Hepatic stellate cell (primary cell): ENCODE data around the gene GRIK3.

Experiments
- DNase-seq: peaks from one replicate; pipeline ENCODE4 v3.0.0; 2011; ENCODE audit warnings: low spot score

The GRIK3 gene

DNA sequence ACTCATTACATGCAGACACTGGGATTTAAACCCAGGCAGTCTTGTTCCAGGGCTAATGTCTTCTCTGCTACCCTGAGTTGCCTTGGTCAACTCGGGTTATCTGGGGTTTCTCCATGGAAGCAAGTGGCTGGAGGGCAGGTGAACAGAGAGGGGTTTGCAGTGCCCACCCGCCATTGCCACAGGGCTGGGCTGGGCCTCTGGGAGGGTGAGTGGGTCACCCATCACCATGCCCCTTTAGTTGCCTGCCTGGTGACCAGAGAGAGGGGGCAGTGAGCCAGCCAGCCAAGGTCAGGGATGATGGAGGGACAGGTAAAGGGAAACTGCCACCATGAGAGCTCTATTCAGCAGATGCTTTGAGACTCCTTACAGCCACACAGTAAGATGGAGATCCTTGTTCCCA lies 53.2 kb downstream of the GRIK3 start:
- no peak for DNase-seq

GRCh38 chr1:36977731-36978406 lies 56.4 kb downstream of the GRIK3 start:
- no peak for DNase-seq

GRCh38 chr1:36975642-36976041 lies 58.7 kb downstream of the GRIK3 start:
- no peak for DNase-seq

- DNase-seq, result no peak
Observed at GRCh38 chr1:36973056-36973455, 61.3 kb downstream of the GRIK3 start.

DNA sequence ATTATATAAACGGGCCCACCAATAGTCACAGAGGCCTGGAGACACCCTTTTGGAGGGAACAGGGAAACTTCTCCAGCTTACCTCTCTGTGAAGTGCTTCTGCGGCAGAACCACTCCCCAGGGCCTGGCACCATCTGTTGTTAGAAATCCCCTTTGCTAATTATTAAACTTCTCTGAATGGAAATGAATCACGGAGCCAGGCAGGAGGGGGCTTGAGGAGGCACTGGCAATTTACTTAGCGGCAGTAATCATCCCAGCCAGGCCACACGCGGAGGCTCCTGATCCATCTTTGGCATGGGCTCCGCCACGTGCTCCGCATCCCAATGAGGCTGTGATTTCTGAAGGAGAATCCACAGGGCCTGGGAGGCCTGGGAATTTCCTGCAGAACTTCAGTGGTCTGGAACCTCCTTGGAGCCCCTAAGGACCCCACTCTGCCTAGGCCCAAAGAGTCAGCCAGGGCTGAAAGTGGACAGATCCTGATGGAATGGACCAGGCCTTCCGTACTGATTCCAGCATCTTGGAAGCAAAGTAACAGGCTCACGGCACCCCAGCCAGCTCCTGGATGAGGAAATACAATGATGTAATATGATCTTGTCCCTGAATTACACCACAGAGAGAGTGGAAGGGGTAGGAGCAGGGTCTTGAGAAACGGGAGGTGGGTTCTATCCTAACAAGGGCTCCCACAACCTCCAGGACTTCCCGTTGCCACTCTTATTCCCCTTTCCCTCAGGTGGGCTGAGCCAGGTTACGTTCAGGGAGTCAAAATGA lies 62.3 kb downstream of the GRIK3 start:
- DNase-seq, result no peak

DNA sequence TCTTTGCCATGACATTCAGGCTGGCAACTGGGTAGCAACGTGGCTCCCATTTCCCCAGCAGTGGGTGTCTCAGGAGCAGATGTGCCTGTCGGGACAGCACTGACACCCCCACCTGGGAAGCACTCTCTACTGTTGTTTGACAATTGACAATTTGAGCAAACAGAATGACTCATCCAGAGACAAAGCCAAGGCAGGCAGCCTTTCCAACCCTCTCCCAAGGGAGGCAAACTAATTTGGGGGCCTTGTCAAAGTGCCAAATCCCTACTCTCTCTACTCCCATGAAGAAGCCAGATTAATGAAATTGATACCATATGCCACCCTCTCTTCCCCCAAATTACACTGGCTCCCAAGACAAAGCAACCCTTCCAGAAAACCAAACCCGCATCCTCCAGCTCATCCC lies 65.6 kb downstream of the GRIK3 start:
- DNase-seq, result no peak

GRCh38 chr1:36966242-36966641 lies 68.1 kb downstream of the GRIK3 start:
- DNase-seq, result no peak

- no peak for DNase-seq
Observed at GRCh38 chr1:36965275-36966159, 68.8 kb downstream of the GRIK3 start.

- no peak for DNase-seq
Observed at GRCh38 chr1:36964830-36965229, 69.5 kb downstream of the GRIK3 start.

GRCh38 chr1:36963006-36963405 lies 71.3 kb downstream of the GRIK3 start:
- DNase-seq, result no peak

- DNase-seq, result no peak
Observed at GRCh38 chr1:36961062-36961615, 73.2 kb downstream of the GRIK3 start.

- no peak for DNase-seq
Observed at GRCh38 chr1:36956570-36956969, 77.7 kb downstream of the GRIK3 start.

GRCh38 chr1:36955016-36955415 lies 79.3 kb downstream of the GRIK3 start:
- no peak for DNase-seq

DNA sequence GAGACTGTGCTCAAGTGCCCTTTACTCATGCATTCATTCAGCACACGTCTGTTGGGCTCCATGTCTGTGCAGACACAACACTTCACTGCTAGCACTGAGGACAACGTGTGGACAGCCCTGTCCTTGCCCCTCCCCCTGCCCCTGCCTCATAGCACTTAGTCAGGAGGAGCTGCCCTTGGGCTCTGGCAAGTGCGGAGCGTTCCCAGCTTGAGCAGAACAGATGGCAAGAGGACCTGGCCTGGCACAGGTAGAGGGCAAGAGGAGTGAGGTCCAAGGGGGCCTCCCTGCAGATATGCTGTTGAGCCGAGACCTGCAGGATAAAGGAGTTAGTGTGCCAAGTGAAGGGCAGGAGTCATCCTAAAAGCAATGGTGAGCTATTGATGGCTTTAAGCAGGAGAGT lies 81.3 kb downstream of the GRIK3 start:
- DNase-seq, result no peak

GRCh38 chr1:36951761-36952160 lies 82.6 kb downstream of the GRIK3 start:
- no peak for DNase-seq

DNA sequence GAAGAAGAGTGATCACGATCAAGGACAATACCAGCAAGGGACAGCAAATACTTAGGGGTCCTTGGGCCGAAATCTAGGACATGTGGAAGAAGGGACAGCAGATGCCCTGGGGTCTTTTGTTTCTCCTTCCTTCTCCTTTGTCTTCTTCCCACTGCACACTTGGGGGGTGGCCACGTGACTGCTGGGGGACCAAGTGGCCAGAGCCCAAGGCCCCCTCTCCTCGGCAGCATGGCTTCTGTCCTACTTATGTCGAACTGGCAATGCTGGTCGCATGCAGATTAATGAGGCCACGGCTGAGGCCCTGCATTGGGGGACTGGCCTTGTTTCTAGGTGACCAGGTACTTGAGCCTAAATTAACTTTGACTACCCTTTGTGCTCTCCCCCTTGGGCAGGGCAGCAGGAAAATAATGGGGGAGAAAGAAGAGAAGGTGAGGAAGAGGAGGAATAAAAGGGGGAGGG lies 83.0 kb downstream of the GRIK3 start:
- no peak for DNase-seq

DNA sequence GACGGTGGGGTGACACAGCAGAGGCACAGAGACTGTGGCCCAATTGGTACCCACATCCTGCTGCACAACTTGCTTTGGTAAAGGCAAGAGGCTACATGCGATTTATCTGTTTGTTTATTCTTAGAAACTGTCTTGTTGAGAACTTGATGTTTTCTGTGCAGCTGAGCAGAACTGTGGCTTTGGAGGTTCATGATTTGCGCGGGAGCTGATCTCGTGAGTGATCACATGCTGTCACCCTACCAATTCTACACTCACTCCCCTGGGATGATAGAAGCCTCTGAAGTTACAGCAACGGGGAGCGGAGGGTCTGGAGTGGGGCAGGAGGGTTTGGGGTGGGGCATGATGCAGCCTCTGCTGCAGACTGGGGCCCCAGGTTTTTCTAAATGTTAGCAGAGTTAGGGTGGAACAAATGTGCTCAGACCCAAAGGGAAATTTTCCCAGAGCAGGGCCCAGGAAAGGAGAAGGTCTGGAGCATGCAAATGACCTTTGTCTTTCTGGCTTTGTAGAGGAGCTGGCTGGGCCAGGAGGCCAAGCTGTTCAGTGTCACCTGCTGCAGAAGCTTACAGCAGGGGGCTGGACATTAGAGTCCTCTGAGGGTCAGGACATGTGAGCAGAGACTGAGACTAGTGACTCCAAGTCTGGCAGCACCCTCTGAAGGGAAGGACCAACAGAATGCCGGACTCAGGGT lies 83.6 kb downstream of the GRIK3 start:
- no peak for DNase-seq

DNA sequence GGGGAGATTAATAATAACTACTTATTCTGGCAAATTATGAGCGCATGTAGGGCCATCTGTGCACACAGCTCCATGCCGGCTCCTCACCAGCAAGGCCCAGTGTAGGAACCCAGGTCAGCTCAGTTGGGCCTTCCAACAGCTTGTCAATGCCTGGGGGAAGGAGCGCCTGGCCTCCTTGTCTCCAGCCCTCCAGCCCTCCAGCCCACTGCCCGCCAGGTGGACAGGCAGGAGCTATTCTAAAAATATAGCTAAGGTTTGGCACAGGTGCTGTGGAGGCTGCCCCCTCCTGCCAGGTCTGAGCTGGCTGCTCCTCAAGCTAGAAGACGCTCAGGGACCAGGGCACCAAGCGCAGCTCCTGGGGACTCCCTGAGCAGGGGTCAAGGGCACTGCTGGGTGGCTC lies 85.7 kb downstream of the GRIK3 start:
- no peak for DNase-seq

GRCh38 chr1:36948147-36948546 lies 86.2 kb downstream of the GRIK3 start:
- DNase-seq, result no peak

DNA sequence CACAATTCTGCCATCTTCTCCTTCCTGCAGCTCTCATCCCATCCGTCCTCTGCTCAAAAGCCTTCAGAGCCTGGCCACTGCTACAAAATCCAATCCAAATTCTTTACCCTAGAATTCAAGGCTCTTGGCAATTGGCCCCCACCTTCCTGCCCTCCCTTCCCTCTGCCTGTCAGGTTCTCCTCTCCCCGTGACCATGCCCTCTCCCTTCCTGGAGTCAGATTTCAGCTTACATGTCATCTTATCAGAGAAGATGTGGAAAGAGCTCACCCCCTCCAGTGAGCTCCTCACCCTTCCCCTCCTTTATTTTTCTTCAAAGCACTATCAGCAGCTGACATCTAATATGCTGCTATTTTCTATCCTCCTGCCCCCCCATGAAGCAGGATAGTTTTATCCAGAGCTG lies 86.9 kb downstream of the GRIK3 start:
- no peak for DNase-seq

GRCh38 chr1:36944883-36945282 lies 89.4 kb downstream of the GRIK3 start:
- no peak for DNase-seq

DNA sequence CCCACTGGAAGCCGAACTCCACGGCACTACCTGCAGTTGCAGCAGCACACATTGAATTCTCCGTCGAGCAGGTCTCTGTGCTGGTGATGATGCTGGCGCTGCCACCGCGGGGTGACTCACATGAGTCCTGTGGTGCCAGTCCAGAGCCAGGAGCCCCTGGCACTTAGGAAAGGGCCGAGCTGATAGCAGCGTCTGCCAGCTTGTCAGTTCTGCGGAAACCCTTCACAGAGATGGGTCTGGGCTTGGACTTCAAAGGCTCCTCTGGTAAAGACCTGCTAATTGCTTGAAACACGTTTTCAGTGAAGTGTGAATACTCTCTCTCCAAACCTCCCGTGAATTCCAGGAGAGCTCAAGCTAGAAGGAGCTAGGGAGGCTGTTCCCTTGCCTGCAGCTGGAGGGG lies 92.2 kb downstream of the GRIK3 start:
- DNase-seq, result no peak
